GM18498 (cell line): Measurements from ENCODE around the gene HOMER3.
"Not testable (repeated sequence)": the region's sequence is repeated elsewhere in the genome, so short reads cannot be mapped to it uniquely, and the experiment has no call there.

ENCODE experiments used
- ATAC-seq: cut with Tn5 transposase; IDR thresholded peaks from one replicate; pipeline ENCODE4 v1.9.1; 2021; ENCODE audit warnings: mild to moderate bottlenecking, moderate library complexity; ENCODE audit not compliant: unreplicated experiment

HOMER3 gene

GRCh38 chr19:18902519-18902918 lies 38.5 kb downstream of the HOMER3 start:
- not testable (repeated sequence) for ATAC-seq

- no peak for ATAC-seq
These were observed 39.5 kb downstream of the HOMER3 start for GRCh38 chr19:18901491-18901890.

- no peak for ATAC-seq
These were observed 40.1 kb downstream of the HOMER3 start for GRCh38 chr19:18900700-18901481.

GRCh38 chr19:18899624-18900560 lies 41.1 kb downstream of the HOMER3 start:
- ATAC-seq = no peak

GRCh38 chr19:18898607-18899408 lies 42.2 kb downstream of the HOMER3 start:
- ATAC-seq = no peak

- ATAC-seq = no peak
These were observed 42.9 kb downstream of the HOMER3 start for GRCh38 chr19:18898081-18898606.

- no peak for ATAC-seq
These were observed 43.7 kb downstream of the HOMER3 start for GRCh38 chr19:18897094-18898029.

GRCh38 chr19:18896421-18896841 lies 44.6 kb downstream of the HOMER3 start:
- no peak for ATAC-seq

- ATAC-seq = no peak
These were observed 45.1 kb downstream of the HOMER3 start, which contains the start of gene CERS1 for GRCh38 chr19:18895824-18896341. CERS1 (minus strand) TSS chr19:18896158; CDS start chr19:18896072, 86 bp downstream.

GRCh38 chr19:18895038-18895823 lies 45.8 kb downstream of the HOMER3 start:
- ATAC-seq = no peak

GRCh38 chr19:18894254-18895037 lies 46.6 kb downstream of the HOMER3 start:
- no peak for ATAC-seq

- ATAC-seq = no peak
These were observed 47.3 kb downstream of the HOMER3 start for GRCh38 chr19:18893587-18894253.

GRCh38 chr19:18889949-18890745 lies 50.9 kb downstream of the HOMER3 start:
- ATAC-seq = no peak

- ATAC-seq = no peak
These were observed 54.0 kb downstream of the HOMER3 start for GRCh38 chr19:18886972-18887371.

- ATAC-seq = no peak
These were observed 57.3 kb downstream of the HOMER3 start for GRCh38 chr19:18883526-18884304.

GRCh38 chr19:18881491-18881890 lies 59.5 kb downstream of the HOMER3 start:
- ATAC-seq = no peak
